Measurements from ENCODE around the gene HPS1.

The HPS1 gene

GRCh38 chr10:98483658-98484057 lies 36.9 kb upstream of the HPS1 start:
- Histone ChIP-seq H3K36me3 (replicated peaks in 1 of 2; ENCODE audit: control insufficient read depth in 2 of 2, insufficient read depth in 2 of 2, low read length in 2 of 2) (no peaks in the 10 kb centered on the region), H2AFZ (ENCODE audit: low read length) (no peak overlapping the region), H2BK15ac (ENCODE audit: low read length) (no peak overlapping the region), H3K9me3 (replicated peaks in 1 of 2; ENCODE audit: control insufficient read depth in 2 of 2, insufficient read depth in 1 of 2, low read depth in 1 of 2, low read length in 2 of 2) (peaks cover 0 to 2% of the 10 kb centered on the region in 2 donors), H3K4me1 (ENCODE audit: control insufficient read depth in 2 of 2, insufficient read depth in 1 of 2, low read depth in 1 of 2, low read length in 2 of 2) (peaks cover 0 to 2% of the 10 kb centered on the region in 2 donors), H2AK5ac (ENCODE audit: low read depth, low read length) (no peak overlapping the region), H4K8ac (ENCODE audit: low read depth, low read length) (no peak overlapping the region), H3K4me3 (ENCODE audit: low read length in 2 of 2) (no peak overlapping the region), H2BK12ac (ENCODE audit: low read length) (no peak overlapping the region), H2BK120ac (ENCODE audit: low read depth, low read length) (no peak overlapping the region), H2BK5ac (ENCODE audit: low read length) (no peak overlapping the region), H3K14ac (ENCODE audit: low read length) (no peak overlapping the region), H4K91ac (ENCODE audit: low read depth, low read length, poor library complexity) (no peak overlapping the region), H3K4me2 (ENCODE audit: insufficient read depth, low read length, poor library complexity, severe bottlenecking) (no peak overlapping the region), H3K9ac (ENCODE audit: low read depth, low read length, poor library complexity) (no peak overlapping the region), H3K4ac (ENCODE audit: low read length) (no peak overlapping the region), H3K27me3 (ENCODE audit: control insufficient read depth in 3 of 3, insufficient read depth in 3 of 3, low read depth in 1 of 3, low read length in 3 of 3) (no peaks in the 10 kb centered on the region), H3K27ac (replicated peaks; ENCODE audit: low read length) (no peak overlapping the region), H3K18ac (ENCODE audit: low read length) (no peak overlapping the region), H3K23ac (ENCODE audit: low read depth, low read length, poor library complexity) (no peak overlapping the region), H3K79me1 (ENCODE audit: low read depth, low read length) (no peaks in the 10 kb centered on the region)
- no peak for DNase-seq (ENCODE audit: low spot score)

GRCh38 chr10:98482096-98482495 lies 35.4 kb upstream of the HPS1 start:
- no peak overlapping the region for H2AFZ ChIP-seq (ENCODE audit: low read length)
- no peak overlapping the region for H3K27ac ChIP-seq (replicated peaks; ENCODE audit: low read length)
- H4K8ac ChIP-seq (ENCODE audit: low read depth, low read length) = no peak overlapping the region
- H3K4me1 ChIP-seq (ENCODE audit: control insufficient read depth in 2 of 2, insufficient read depth in 1 of 2, low read depth in 1 of 2, low read length in 2 of 2) = peaks cover 0 to 2% of the 10 kb centered on the region in 2 donors
- peaks cover 0 to 2% of the 10 kb centered on the region in 2 donors for H3K9me3 ChIP-seq (replicated peaks in 1 of 2; ENCODE audit: control insufficient read depth in 2 of 2, insufficient read depth in 1 of 2, low read depth in 1 of 2, low read length in 2 of 2)
- H2BK120ac ChIP-seq (ENCODE audit: low read depth, low read length) = no peak overlapping the region
- H4K91ac ChIP-seq (ENCODE audit: low read depth, low read length, poor library complexity) = no peak overlapping the region
- no peak overlapping the region for H3K4me3 ChIP-seq (ENCODE audit: low read length in 2 of 2)
- no peak for DNase-seq (ENCODE audit: low spot score)
- no peak overlapping the region for H3K23ac ChIP-seq (ENCODE audit: low read depth, low read length, poor library complexity)
- no peaks in the 10 kb centered on the region for H3K79me1 ChIP-seq (ENCODE audit: low read depth, low read length)
- WGBS, 2 donors (ENCODE audit: extremely low coverage in 2 of 2, insufficient read length in 2 of 2, insufficient replicate concordance in 1 of 2) = no CpG with 5 or more reads among the region's 2 CpGs
- H3K18ac ChIP-seq (ENCODE audit: low read length) = no peak overlapping the region
- H3K9ac ChIP-seq (ENCODE audit: low read depth, low read length, poor library complexity) = no peak overlapping the region
- no peak overlapping the region for H2BK5ac ChIP-seq (ENCODE audit: low read length)
- no peaks in the 10 kb centered on the region for H3K27me3 ChIP-seq (ENCODE audit: control insufficient read depth in 3 of 3, insufficient read depth in 3 of 3, low read depth in 1 of 3, low read length in 3 of 3)
- no peak overlapping the region for H3K4me2 ChIP-seq (ENCODE audit: insufficient read depth, low read length, poor library complexity, severe bottlenecking)
- H3K4ac ChIP-seq (ENCODE audit: low read length) = no peak overlapping the region
- H2AK5ac ChIP-seq (ENCODE audit: low read depth, low read length) = no peak overlapping the region
- H2BK15ac ChIP-seq (ENCODE audit: low read length) = no peak overlapping the region
- H3K36me3 ChIP-seq (replicated peaks in 1 of 2; ENCODE audit: control insufficient read depth in 2 of 2, insufficient read depth in 2 of 2, low read length in 2 of 2) = no peaks in the 10 kb centered on the region
- H3K14ac ChIP-seq (ENCODE audit: low read length) = no peak overlapping the region
- H2BK12ac ChIP-seq (ENCODE audit: low read length) = no peak overlapping the region

GRCh38 chr10:98481404-98481945 lies 34.7 kb upstream of the HPS1 start:
- Histone ChIP-seq H3K18ac (ENCODE audit: low read length) (no peak overlapping the region), H3K4me2 (ENCODE audit: insufficient read depth, low read length, poor library complexity, severe bottlenecking) (no peak overlapping the region), H2AK5ac (ENCODE audit: low read depth, low read length) (no peak overlapping the region), H3K79me1 (ENCODE audit: low read depth, low read length) (no peaks in the 10 kb centered on the region), H3K27ac (replicated peaks; ENCODE audit: low read length) (no peak overlapping the region), H2BK12ac (ENCODE audit: low read length) (no peak overlapping the region), H2AFZ (ENCODE audit: low read length) (no peak overlapping the region), H3K14ac (ENCODE audit: low read length) (no peak overlapping the region), H3K9me3 (replicated peaks in 1 of 2; ENCODE audit: control insufficient read depth in 2 of 2, insufficient read depth in 1 of 2, low read depth in 1 of 2, low read length in 2 of 2) (peaks cover 0 to 2% of the 10 kb centered on the region in 2 donors), H2BK5ac (ENCODE audit: low read length) (no peak overlapping the region), H3K4me3 (ENCODE audit: low read length in 2 of 2) (no peak overlapping the region), H3K36me3 (replicated peaks in 1 of 2; ENCODE audit: control insufficient read depth in 2 of 2, insufficient read depth in 2 of 2, low read length in 2 of 2) (no peaks in the 10 kb centered on the region), H4K91ac (ENCODE audit: low read depth, low read length, poor library complexity) (no peak overlapping the region), H4K8ac (ENCODE audit: low read depth, low read length) (no peak overlapping the region), H3K27me3 (ENCODE audit: control insufficient read depth in 3 of 3, insufficient read depth in 3 of 3, low read depth in 1 of 3, low read length in 3 of 3) (no peaks in the 10 kb centered on the region), H3K9ac (ENCODE audit: low read depth, low read length, poor library complexity) (no peak overlapping the region), H3K23ac (ENCODE audit: low read depth, low read length, poor library complexity) (no peak overlapping the region), H3K4me1 (ENCODE audit: control insufficient read depth in 2 of 2, insufficient read depth in 1 of 2, low read depth in 1 of 2, low read length in 2 of 2) (peaks cover 0 to 2% of the 10 kb centered on the region in 2 donors), H2BK15ac (ENCODE audit: low read length) (no peak overlapping the region), H3K4ac (ENCODE audit: low read length) (no peak overlapping the region), H2BK120ac (ENCODE audit: low read depth, low read length) (no peak overlapping the region)
- WGBS, 2 donors (ENCODE audit: extremely low coverage in 2 of 2, insufficient read length in 2 of 2, insufficient replicate concordance in 1 of 2) = no CpG with 5 or more reads among the region's 5 CpGs
- no peak for DNase-seq (ENCODE audit: low spot score)

- H3K36me3 ChIP-seq (replicated peaks in 1 of 2; ENCODE audit: control insufficient read depth in 2 of 2, insufficient read depth in 2 of 2, low read length in 2 of 2) = no peaks in the 10 kb centered on the region
- H3K4me2 ChIP-seq (ENCODE audit: insufficient read depth, low read length, poor library complexity, severe bottlenecking) = no peak overlapping the region
- H3K9me3 ChIP-seq (replicated peaks in 1 of 2; ENCODE audit: control insufficient read depth in 2 of 2, insufficient read depth in 1 of 2, low read depth in 1 of 2, low read length in 2 of 2) = peaks cover 0 to 2% of the 10 kb centered on the region in 2 donors
- H3K4me3 ChIP-seq (ENCODE audit: low read length in 2 of 2) = no peak overlapping the region
- no peak overlapping the region for H4K8ac ChIP-seq (ENCODE audit: low read depth, low read length)
- H4K91ac ChIP-seq (ENCODE audit: low read depth, low read length, poor library complexity) = no peak overlapping the region
- no peak overlapping the region for H2AK5ac ChIP-seq (ENCODE audit: low read depth, low read length)
- H2AFZ ChIP-seq (ENCODE audit: low read length) = no peak overlapping the region
- peaks cover 0 to 5% (median 0%) of the 10 kb centered on the region in 3 experiments for H3K27me3 ChIP-seq (ENCODE audit: control insufficient read depth in 3 of 3, insufficient read depth in 3 of 3, low read depth in 1 of 3, low read length in 3 of 3)
- no peak overlapping the region for H3K27ac ChIP-seq (replicated peaks; ENCODE audit: low read length)
- H3K23ac ChIP-seq (ENCODE audit: low read depth, low read length, poor library complexity) = no peak overlapping the region
- WGBS, 2 donors (ENCODE audit: extremely low coverage in 2 of 2, insufficient read length in 2 of 2, insufficient replicate concordance in 1 of 2) = no CpG with 5 or more reads among the region's 6 CpGs
- no peak overlapping the region for H3K9ac ChIP-seq (ENCODE audit: low read depth, low read length, poor library complexity)
- DNase-seq (ENCODE audit: low spot score) = no peak
- no peak overlapping the region for H3K14ac ChIP-seq (ENCODE audit: low read length)
- no peaks in the 10 kb centered on the region for H3K79me1 ChIP-seq (ENCODE audit: low read depth, low read length)
- H3K4me1 ChIP-seq (ENCODE audit: control insufficient read depth in 2 of 2, insufficient read depth in 1 of 2, low read depth in 1 of 2, low read length in 2 of 2) = no peaks in the 10 kb centered on the region
- H2BK15ac ChIP-seq (ENCODE audit: low read length) = no peak overlapping the region
- H2BK12ac ChIP-seq (ENCODE audit: low read length) = no peak overlapping the region
- no peak overlapping the region for H3K4ac ChIP-seq (ENCODE audit: low read length)
- H2BK5ac ChIP-seq (ENCODE audit: low read length) = no peak overlapping the region
- no peak overlapping the region for H3K18ac ChIP-seq (ENCODE audit: low read length)
- no peak overlapping the region for H2BK120ac ChIP-seq (ENCODE audit: low read depth, low read length)
These were observed 31.9 kb upstream of the HPS1 start for GRCh38 chr10:98478430-98479222.

Data from neuronal stem cell (in vitro differentiated cells).